Suppressor macrophage treated with lipopolysaccharide for 4 hours (primary cell): Measurements from ENCODE around the gene RAB17.

Source experiments
- DNase-seq: peaks from one replicate; pipeline ENCODE4 v3.0.0-alpha.2; 2020

Gene RAB17

GRCh38 chr2:237590272-237591140 lies at the start of gene RAB17:
Gene RAB17, minus strand, starts transcription at chr2:237590734. Its CDS starts 4,580 bp downstream, at chr2:237586154.
- no peak for DNase-seq

- no peak for DNase-seq
These were observed 49.3 kb upstream of the RAB17 start for GRCh38 chr2:237639836-237640220.

DNA sequence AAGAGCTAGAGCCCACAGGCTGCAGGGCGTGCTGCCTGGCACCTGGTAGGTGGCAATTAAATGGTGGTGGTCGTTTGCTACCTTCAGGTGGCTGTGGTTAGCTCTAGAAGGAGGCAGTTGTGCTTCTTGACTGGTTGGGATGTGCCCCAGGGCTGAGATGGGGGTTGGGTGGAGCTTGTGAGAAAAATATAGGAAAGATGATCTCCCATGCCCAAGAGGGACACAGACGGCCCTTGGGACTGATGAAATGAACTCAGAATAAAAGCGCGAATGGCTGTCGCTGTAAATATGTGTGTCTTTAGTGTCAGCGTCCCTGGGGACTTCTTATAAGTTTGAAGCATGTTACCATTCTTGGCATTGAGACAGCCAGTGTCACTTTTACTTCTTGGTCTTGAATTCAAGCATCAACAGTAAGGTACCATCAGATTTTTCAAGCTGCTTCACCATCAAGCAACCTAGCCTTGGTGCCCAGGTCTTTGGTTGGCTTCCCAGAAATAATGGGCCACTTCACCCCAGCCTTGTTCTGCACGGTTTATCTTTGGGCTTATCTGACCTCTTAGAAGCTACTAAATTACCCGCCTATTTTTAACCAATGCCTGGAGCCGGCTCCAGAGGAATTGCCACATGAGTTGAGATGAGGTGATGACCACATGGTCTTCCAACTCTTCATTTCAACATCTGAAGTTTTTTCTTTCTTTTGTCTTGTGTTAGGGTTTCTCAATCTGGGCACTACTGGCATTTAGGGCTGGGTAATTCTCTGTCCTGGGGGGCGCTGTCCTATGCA lies 48.7 kb upstream of the RAB17 start:
- DNase-seq, result peak; percentile 30

- no peak for DNase-seq
These were observed 47.6 kb upstream of the RAB17 start for GRCh38 chr2:237638176-237638575.

DNA sequence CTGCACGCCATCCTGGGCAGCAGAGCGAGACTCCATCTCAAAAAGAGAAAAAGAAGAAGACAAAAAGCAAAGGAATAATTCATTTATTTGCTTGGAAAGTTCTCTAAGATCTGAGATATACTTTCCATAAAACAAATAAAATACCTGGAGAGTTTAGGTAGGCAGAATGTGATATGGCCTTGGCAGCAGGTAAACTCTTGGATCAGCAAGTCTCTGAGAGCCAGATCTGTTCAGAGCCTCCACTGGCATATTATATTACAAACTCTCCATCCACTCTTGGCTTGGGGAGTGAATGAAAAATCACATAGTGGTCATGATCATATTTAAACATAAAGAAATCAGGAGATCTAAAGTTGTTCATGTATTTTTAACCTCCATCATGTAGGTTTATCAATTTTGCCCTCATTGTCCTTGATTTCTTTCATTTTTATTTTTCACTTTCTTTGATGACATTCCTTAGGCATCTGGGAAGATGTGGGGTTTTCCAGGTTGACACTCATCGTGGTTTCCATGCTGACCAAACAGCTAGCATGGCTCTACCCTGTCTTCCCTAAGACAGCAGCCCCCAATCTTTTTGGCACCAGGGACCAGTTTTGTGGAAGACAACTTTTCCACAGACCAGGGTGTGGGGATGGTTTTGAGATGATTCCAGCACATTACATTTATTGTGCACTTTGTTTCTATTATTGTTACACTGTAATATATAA lies 47.0 kb upstream of the RAB17 start:
- no peak for DNase-seq

GRCh38 chr2:237636578-237636977 lies 46.0 kb upstream of the RAB17 start:
- no peak for DNase-seq

DNA sequence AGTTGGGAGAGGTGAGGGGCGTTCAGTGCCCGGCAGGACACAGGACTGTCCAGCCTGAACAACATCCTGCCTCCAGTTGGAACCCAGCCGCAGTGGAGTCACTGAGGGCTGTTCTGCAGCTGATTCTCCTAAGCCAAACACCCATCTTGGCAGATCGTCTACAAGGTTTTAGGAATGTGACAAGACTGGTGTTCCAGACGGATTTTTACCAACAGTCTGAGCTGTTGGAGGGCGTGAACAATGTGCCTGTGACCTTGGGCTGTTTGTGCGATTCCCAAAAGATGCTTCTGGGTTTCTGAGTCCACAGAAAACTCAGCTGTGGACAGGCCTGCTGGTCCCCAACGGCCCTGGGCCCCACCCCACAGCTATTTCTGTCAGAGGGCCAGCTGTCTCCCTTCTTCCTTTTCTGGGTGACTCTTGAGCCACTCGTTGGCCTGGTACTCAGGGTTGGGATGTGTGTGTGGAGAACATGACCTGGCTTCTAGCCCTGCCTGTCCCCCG lies 42.6 kb upstream of the RAB17 start:
- no peak for DNase-seq

GRCh38 chr2:237631801-237632585 lies 41.5 kb upstream of the RAB17 start:
- no peak for DNase-seq

DNA sequence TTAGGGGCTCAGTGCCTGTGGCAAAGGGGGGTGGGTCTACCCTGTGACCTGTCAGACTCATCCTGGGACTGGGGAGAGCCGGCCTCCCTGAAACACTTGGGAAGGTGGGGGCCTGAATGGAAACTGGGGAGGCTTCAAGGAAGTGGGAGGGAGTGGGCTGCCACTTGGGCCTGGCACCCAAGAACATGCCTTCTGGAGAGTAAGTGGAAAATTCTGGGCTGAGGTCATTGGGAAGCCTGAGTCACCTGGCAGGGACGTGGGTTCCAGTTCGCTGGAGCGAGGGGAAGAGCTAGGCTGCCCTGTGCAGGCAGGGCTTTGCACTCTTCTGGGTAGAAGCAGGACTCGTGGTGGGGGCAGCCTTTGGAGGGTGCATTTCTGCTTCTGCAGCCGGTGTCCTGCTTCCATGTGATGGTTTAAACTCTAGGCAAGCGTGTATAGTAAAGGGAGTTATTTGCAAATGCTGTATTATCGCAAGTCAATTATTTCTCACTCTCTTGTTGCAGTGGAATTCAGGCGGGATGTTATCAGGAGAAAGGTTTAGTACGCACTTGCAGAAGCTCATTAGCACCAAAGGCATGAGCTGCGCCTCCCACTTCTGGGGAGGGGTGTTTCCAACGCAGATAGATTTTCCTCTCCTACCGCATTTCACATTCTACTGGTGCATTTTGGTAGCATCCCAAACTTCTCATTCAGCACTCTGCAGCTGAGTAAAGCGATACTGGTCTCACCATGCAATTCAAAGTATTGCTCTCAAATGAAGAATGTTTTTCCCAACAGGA lies 40.7 kb upstream of the RAB17 start:
- no peak for DNase-seq

GRCh38 chr2:237630216-237631000 lies 39.9 kb upstream of the RAB17 start:
- DNase-seq, result no peak

DNA sequence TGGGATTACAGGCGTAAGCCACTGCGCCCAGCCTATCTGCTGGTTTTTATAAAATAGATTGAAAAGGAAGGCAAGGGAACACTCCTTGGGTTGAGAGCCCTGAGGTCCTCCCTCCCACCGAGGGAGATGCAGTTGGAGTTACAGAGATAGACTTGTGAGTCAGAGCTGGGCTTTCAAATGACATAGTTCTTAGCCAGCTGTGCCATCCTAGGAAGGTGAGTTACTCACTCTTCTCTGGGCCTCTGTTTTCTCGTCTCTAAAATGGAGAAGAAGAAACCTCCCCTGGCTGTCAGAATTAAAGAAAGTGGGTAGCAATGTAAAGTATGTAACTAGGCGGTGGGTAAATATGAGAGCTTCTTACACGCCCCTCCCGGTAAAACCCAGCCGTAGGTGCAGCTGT lies 39.2 kb upstream of the RAB17 start:
- DNase-seq, result peak; percentile 68

GRCh38 chr2:237629188-237629534 lies 38.6 kb upstream of the RAB17 start:
- DNase-seq, result no peak

DNA sequence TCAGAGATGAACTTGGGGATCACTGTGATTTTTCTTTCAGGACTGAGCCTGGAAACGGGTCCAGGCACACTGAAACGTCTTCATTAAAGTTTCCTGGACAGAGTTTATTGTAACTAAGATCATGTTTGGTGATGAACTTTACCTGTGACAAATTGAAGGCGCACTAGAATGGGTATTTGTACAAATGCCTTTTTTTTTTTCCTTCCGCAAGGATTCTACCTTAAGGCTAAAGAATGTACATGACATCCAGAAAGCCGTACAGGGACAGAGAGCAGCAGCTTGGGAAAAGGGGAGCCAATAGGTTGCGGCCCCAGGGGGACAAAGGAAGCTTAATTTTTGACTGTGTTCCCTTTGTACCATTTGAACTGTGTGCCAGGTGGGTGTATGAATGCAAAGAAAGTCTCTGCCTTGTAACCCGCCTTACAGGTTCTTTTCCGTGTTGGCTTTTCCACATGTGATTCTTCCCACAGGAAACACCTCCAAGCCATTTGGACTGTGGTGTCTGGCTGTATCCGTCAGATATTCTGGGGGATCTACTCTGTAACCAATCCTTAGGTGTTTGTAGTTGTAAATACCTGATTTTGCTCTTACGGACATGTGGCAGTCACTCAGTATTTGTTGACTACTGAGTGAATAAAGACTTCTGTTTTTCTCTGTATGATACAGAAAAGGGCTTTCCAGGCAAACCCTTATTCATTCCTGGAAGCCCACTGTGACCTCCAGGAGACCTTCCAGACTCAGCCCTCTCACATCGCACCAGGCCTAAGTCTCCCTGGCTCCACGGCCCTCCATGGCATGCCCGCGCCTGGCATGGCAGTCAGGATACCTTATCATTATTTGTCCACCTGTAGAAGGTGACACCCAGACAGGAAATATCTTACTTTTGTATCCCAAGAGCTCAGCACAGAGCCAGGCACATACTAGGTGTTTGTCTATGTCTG lies 38.0 kb upstream of the RAB17 start:
- no peak for DNase-seq

DNA sequence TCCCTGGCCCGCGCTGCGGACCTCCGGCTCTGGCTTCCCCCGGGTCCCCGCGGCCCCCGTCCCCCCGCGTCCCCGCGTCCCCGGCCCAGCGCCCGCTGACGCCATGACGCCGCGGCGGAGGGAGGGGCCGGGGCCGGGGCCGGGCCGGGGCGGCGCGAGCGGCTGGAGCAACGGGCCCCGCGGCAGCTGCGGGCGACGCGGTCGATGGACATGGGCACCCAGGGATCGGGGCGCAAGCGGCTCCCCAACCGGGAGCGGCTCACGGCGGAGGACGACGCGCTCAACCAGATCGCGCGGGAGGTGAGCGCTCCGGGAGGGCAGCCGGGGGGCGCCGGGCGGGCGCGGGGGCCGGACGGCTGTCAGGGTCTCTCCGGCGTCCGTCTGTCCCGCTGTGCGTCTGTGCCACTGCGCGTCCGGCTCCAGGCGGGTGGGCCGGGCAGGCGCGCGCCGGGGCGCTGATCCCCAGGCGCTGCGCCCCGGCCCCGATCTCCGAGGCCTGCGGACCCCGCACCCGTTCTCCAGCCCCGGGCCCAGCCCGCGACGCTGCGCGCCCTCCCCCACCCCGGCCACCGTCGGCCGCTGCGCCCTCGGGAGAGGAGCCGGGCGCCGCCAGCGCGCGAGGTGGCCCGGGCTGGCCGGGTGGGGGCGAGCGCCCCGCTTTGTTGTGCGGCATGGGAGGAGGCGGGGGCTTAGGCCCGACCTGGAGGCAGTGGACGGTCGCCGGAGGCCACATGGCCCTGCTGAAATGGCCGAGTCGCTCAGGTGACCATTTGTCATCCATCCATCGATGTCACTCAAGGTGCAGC lies 37.1 kb upstream of the RAB17 start, which contains the start of gene LRRFIP1:
Gene LRRFIP1 (plus strand): TSS at position 147 of the 806 bp plus-strand sequence. CDS start 58 bp downstream, at position 205.
- DNase-seq, result peak; percentile 44

DNA sequence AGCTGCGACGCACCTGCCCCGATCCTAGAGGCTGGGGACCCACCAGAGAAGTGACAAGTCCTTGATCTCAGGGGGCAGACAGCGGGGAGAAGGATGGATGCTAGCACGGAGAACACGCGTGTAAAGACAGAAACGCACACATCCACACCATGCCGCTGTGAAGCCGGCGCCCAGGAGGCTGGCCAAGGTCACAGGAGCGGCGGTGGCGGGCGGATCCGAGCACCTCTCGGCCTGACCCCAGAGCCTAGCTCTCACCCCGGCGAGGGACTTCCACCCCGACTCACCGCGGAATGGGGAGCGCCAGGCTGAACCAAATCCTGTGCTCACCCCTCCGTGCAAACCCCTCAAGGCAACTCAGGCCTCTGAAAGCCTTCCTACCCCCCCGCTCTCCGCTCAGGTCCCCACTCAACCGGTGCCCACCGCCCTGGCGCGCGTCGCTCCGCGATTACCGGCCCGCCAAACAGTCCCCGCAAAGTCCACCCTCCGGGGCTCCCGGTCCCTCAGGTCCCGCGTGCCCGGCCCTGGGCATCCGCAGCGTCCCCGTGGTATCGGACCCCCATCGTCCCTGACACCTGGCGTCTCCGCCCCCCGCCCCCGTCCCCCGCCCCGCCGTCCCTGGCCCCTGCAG lies 36.4 kb upstream of the RAB17 start:
- DNase-seq, result no peak

- no peak for DNase-seq
These were observed 35.2 kb upstream of the RAB17 start for GRCh38 chr2:237625777-237626176.

- peak; percentile 64 for DNase-seq
These were observed 34.7 kb upstream of the RAB17 start for GRCh38 chr2:237625216-237625705.

- no peak for DNase-seq
These were observed 34.0 kb upstream of the RAB17 start for GRCh38 chr2:237624565-237624964.
